ENCODE results near the gene RSPH1. TPM values are rescaled to one million over a fixed set of nuclear protein-coding genes. Genes with fewer than 3 reads are reported as not detected.

RSPH1 gene
- polyA plus RNA-seq, 2 of the 4 experiments (the other 2 are of a cell fraction) = 0.71 to 0.85 TPM

DNA sequence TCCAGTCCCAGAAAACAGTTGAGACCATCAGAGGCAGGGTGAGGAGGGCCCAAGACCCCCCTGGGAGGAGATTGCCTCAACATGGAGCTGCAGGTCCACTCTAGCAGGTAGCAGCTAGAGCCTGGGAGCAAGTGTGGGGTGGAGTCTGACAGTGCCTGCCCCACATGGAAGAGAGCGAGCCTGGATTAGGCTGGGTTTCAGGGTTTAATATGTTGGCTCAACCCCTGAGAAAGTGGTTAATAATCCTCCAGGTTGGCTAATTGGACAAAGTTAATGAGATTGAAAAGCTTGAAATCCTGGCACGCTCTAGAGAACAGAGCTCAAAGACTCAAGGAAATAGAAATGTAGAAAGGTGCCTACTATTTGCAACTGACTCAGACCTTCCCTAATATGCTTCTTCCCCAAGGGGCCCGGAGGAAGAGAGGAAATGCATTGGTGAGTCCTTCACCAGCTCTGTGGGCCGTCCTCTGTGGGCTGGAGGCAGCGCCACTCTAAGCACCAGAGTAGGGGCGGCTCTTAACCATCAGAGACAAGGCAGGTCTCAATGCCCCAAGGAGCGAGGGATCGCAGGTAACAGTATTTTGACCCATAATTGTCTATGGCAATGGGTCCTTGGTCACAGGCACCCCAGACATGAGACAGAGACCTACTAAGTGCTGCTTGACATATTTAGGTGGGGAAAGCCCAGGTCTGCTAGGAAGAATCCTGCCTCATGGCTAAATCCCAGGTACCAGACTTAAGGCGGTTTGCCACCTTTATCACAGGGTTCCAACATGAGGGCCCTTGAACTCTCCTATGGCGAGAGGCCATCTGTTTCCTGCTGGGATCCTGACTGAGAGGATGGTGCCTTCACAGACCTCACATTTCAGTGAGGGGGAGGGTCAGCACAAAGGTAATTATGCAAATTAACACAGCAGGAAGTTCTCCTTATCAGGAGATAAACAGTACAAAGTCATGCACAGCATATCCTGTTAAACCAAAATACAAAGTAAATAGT is 33.8 kb downstream of the RSPH1 start:
- 83% methylated on average over 10 of the region's 10 CpGs for WGBS (ENCODE audit: missing lambda C conversion rate)
- no peaks in the 10 kb centered on the region for H3K4me1 ChIP-seq
- POLR2A ChIA-PET = no interaction called here

DNA sequence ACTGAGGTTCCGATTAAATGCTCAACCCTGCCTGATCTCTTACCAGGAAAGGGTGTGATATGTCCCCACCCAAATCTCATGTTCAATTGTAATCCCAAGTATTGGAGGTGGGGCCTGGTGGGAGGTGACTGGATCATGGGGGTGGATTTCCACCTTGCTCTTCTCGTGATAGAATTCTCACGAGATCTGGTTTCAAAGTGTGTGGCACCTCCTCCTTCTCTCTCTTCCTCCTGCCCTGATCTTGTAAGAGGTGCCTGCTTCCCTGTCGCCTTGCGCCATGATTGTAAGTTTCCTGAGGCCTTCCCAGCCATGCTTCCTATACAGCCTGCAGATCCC is 34.9 kb downstream of the RSPH1 start:
- WGBS (ENCODE audit: missing lambda C conversion rate) = 35% methylated on average over 5 of the region's 5 CpGs
- TF ChIP-seq NPAS2 (CRISPR knock-in tag; IDR thresholded peaks at IDR 0.05; ENCODE audit: borderline replicate concordance) = no peak
- TF ChIP-seq, protein P1, sequence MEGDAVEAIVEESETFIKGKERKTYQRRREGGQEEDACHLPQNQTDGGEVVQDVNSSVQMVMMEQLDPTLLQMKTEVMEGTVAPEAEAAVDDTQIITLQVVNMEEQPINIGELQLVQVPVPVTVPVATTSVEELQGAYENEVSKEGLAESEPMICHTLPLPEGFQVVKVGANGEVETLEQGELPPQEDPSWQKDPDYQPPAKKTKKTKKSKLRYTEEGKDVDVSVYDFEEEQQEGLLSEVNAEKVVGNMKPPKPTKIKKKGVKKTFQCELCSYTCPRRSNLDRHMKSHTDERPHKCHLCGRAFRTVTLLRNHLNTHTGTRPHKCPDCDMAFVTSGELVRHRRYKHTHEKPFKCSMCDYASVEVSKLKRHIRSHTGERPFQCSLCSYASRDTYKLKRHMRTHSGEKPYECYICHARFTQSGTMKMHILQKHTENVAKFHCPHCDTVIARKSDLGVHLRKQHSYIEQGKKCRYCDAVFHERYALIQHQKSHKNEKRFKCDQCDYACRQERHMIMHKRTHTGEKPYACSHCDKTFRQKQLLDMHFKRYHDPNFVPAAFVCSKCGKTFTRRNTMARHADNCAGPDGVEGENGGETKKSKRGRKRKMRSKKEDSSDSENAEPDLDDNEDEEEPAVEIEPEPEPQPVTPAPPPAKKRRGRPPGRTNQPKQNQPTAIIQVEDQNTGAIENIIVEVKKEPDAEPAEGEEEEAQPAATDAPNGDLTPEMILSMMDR (IDR thresholded peaks at IDR 0.05) = no peak
- TF ChIP-seq ZNF302 (CRISPR knock-in tag; IDR thresholded peaks at IDR 0.05) = no peak
- TF ChIP-seq MYC (IDR thresholded peaks at IDR 0.05; ENCODE audit: borderline replicate concordance, low read length) = no peak
- TF ChIP-seq, protein P2, sequence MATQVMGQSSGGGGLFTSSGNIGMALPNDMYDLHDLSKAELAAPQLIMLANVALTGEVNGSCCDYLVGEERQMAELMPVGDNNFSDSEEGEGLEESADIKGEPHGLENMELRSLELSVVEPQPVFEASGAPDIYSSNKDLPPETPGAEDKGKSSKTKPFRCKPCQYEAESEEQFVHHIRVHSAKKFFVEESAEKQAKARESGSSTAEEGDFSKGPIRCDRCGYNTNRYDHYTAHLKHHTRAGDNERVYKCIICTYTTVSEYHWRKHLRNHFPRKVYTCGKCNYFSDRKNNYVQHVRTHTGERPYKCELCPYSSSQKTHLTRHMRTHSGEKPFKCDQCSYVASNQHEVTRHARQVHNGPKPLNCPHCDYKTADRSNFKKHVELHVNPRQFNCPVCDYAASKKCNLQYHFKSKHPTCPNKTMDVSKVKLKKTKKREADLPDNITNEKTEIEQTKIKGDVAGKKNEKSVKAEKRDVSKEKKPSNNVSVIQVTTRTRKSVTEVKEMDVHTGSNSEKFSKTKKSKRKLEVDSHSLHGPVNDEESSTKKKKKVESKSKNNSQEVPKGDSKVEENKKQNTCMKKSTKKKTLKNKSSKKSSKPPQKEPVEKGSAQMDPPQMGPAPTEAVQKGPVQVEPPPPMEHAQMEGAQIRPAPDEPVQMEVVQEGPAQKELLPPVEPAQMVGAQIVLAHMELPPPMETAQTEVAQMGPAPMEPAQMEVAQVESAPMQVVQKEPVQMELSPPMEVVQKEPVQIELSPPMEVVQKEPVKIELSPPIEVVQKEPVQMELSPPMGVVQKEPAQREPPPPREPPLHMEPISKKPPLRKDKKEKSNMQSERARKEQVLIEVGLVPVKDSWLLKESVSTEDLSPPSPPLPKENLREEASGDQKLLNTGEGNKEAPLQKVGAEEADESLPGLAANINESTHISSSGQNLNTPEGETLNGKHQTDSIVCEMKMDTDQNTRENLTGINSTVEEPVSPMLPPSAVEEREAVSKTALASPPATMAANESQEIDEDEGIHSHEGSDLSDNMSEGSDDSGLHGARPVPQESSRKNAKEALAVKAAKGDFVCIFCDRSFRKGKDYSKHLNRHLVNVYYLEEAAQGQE (IDR thresholded peaks at IDR 0.05) = no peak
- no peak for TF ChIP-seq HOXA7 (CRISPR knock-in tag; IDR thresholded peaks at IDR 0.05)
- no peak for TF ChIP-seq TP53 (CRISPR knock-in tag; IDR thresholded peaks at IDR 0.05)
- TF ChIP-seq JUNB (IDR thresholded peaks at IDR 0.05) = no peak
- TF ChIP-seq CBX2 (IDR thresholded peaks at IDR 0.05; ENCODE audit: borderline replicate concordance, low read depth) = no peak
- TF ChIP-seq HDAC2 (IDR thresholded peaks at IDR 0.05) = no peak
- TF ChIP-seq BHLHE40 (IDR thresholded peaks at IDR 0.05; ENCODE audit: low read depth, low read length) = no peak
- TF ChIP-seq ZFP36 (IDR thresholded peaks at IDR 0.05; ENCODE audit: borderline replicate concordance, partially characterized antibody) = no peak
- TF ChIP-seq TFCP2L1 (CRISPR knock-in tag; IDR thresholded peaks at IDR 0.05) = no peak
- TF ChIP-seq HOXB5 (CRISPR knock-in tag; IDR thresholded peaks at IDR 0.05) = no peak
- TF ChIP-seq NFE2L2 (conservative IDR thresholded peaks at IDR 0.05; ENCODE audit: low read length) = no peak
- TF ChIP-seq CEBPB (IDR thresholded peaks at IDR 0.05) = no peak
- no peak for TF ChIP-seq NR3C1 (IDR thresholded peaks at IDR 0.05)
- TF ChIP-seq, protein P3, sequence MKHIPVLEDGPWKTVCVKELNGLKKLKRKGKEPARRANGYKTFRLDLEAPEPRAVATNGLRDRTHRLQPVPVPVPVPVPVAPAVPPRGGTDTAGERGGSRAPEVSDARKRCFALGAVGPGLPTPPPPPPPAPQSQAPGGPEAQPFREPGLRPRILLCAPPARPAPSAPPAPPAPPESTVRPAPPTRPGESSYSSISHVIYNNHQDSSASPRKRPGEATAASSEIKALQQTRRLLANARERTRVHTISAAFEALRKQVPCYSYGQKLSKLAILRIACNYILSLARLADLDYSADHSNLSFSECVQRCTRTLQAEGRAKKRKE (CRISPR knock-in tag; IDR thresholded peaks at IDR 0.05; ENCODE audit: low read depth) = no peak
- TF ChIP-seq, protein P4, sequence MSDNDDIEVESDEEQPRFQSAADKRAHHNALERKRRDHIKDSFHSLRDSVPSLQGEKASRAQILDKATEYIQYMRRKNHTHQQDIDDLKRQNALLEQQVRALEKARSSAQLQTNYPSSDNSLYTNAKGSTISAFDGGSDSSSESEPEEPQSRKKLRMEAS (IDR thresholded peaks at IDR 0.05) = no peak
- FAIRE-seq (no peak), ATAC-seq (no peak), DNase-seq (ENCODE audit: low read depth in 1 of 2, low spot score in 1 of 2) (no peak)
- Histone ChIP-seq H3K4me2 (no peak overlapping the region), H3K9me3 (no peaks in the 10 kb centered on the region), H3K4me1 (no peaks in the 10 kb centered on the region), H3K27ac (no peak overlapping the region), H3K4me3 (no peak overlapping the region)
- POLR2A ChIA-PET = no interaction called here
- CTCF ChIA-PET = interaction anchor here (1.2 kb wide), 1 partner anchor 9 kb away, joined by 3 read pairs; no protein-coding TSS in a partner anchor

More for the DNA sequence above, 33.8 kb downstream of the RSPH1 start:
- CTCF ChIA-PET = interaction anchor here (0.8 to 1.2 kb wide), 2 partner anchors 10 to 132 kb away, joined by 3 read pairs; no protein-coding TSS in a partner anchor
- Histone ChIP-seq H3K4me2 (no peak overlapping the region), H3K27ac (no peak overlapping the region), H3K9me3 (no peaks in the 10 kb centered on the region), H3K4me3 (no peak overlapping the region)
- FAIRE-seq (no peak), DNase-seq (ENCODE audit: low read depth in 1 of 2, low spot score in 1 of 2) (no peak), ATAC-seq (no peak)
- TF ChIP-seq KDM5A (IDR thresholded peaks at IDR 0.05) (no peak), EHMT2 (IDR thresholded peaks at IDR 0.05; ENCODE audit: low read depth) (no peak), MAZ (IDR thresholded peaks at IDR 0.05; ENCODE audit: borderline replicate concordance, low read depth, low read length) (no peak), POLR2A (IDR thresholded peaks at IDR 0.05; ENCODE audit: low read length) (no peak)
- TF ChIP-seq, protein P5, sequence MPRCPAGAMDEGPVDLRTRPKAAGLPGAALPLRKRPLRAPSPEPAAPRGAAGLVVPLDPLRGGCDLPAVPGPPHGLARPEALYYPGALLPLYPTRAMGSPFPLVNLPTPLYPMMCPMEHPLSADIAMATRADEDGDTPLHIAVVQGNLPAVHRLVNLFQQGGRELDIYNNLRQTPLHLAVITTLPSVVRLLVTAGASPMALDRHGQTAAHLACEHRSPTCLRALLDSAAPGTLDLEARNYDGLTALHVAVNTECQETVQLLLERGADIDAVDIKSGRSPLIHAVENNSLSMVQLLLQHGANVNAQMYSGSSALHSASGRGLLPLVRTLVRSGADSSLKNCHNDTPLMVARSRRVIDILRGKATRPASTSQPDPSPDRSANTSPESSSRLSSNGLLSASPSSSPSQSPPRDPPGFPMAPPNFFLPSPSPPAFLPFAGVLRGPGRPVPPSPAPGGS (IDR thresholded peaks at IDR 0.05) = no peak
- TF ChIP-seq, protein P6, sequence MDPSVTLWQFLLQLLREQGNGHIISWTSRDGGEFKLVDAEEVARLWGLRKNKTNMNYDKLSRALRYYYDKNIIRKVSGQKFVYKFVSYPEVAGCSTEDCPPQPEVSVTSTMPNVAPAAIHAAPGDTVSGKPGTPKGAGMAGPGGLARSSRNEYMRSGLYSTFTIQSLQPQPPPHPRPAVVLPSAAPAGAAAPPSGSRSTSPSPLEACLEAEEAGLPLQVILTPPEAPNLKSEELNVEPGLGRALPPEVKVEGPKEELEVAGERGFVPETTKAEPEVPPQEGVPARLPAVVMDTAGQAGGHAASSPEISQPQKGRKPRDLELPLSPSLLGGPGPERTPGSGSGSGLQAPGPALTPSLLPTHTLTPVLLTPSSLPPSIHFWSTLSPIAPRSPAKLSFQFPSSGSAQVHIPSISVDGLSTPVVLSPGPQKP (IDR thresholded peaks at IDR 0.05; ENCODE audit: low read depth, low read length) = no peak
